SK-N-MC (cell line): ENCODE results near the gene TTC28.

ENCODE experiments used
- EZH2 ChIP-seq: fragments of 200-600 bp; sonication (generic); IDR thresholded peaks from one replicate; pipeline ENCODE4 v1.6.1; 2017; ENCODE audit warnings: antibody characterized with exemption
- FOXP2 ChIP-seq: optimal IDR thresholded peaks from 2 replicates; pipeline ENCODE3; 2011; ENCODE audit warnings: mild to moderate bottlenecking, moderate library complexity; ENCODE audit not compliant: insufficient read depth; ENCODE audit errors: extremely low read length, control extremely low read depth
- POLR2AphosphoS5 ChIP-seq: IDR thresholded peaks from 2 replicates; pipeline ENCODE4 v1.6.1; 2012; ENCODE audit warnings: mild to moderate bottlenecking, low read depth, low read length, borderline replicate concordance

- TF ChIP-seq EZH2 (no peak), POLR2AphosphoS5 (no peak), FOXP2 (no peak)
These were observed 380.3 kb downstream of the TTC28 start for GRCh38 chr22:28299309-28299708.
